Measurements from ENCODE around the gene SLC22A23.

The SLC22A23 gene

GRCh38 chr6:3283241-3283640 lies 173.6 kb downstream of the SLC22A23 start:
- no peak for DNase-seq (ENCODE audit: low spot score)

GRCh38 chr6:3282476-3283236 lies 174.2 kb downstream of the SLC22A23 start:
- DNase-seq (ENCODE audit: low spot score), result no peak

- DNase-seq (ENCODE audit: low spot score), result peak; percentile 88
These were observed 175.0 kb downstream of the SLC22A23 start for GRCh38 chr6:3281631-3282475.

- no peak for DNase-seq (ENCODE audit: low spot score)
These were observed 175.9 kb downstream of the SLC22A23 start for GRCh38 chr6:3280866-3281465.

- DNase-seq (ENCODE audit: low spot score), result no peak
These were observed 176.8 kb downstream of the SLC22A23 start for GRCh38 chr6:3280091-3280490.

- DNase-seq (ENCODE audit: low spot score), result no peak
These were observed 178.2 kb downstream of the SLC22A23 start for GRCh38 chr6:3278691-3279090.

- no peak for DNase-seq (ENCODE audit: low spot score)
These were observed 178.9 kb downstream of the SLC22A23 start for GRCh38 chr6:3277851-3278416.

- no peak for DNase-seq (ENCODE audit: low spot score)
These were observed 179.6 kb downstream of the SLC22A23 start for GRCh38 chr6:3277251-3277650.

- DNase-seq (ENCODE audit: low spot score), result no peak
These were observed 180.4 kb downstream of the SLC22A23 start for GRCh38 chr6:3276174-3277167.

- no peak for DNase-seq (ENCODE audit: low spot score)
These were observed 182.9 kb downstream of the SLC22A23 start for GRCh38 chr6:3273707-3274521.

- DNase-seq (ENCODE audit: low spot score), result no peak
These were observed 183.8 kb downstream of the SLC22A23 start for GRCh38 chr6:3272911-3273547.

- DNase-seq (ENCODE audit: low spot score), result no peak
These were observed 185.1 kb downstream of the SLC22A23 start for GRCh38 chr6:3271756-3272155.

GRCh38 chr6:3270258-3270657 lies 186.6 kb downstream of the SLC22A23 start:
- no peak for DNase-seq (ENCODE audit: low spot score)

GRCh38 chr6:3269281-3269975 lies 187.4 kb downstream of the SLC22A23 start:
- no peak for DNase-seq (ENCODE audit: low spot score)

GRCh38 chr6:3268680-3269079 lies 188.2 kb downstream of the SLC22A23 start:
- DNase-seq (ENCODE audit: low spot score), result no peak

- no peak for DNase-seq (ENCODE audit: low spot score)
These were observed 189.7 kb downstream of the SLC22A23 start for GRCh38 chr6:3267162-3267561.

- no peak for DNase-seq (ENCODE audit: low spot score)
These were observed 190.7 kb downstream of the SLC22A23 start for GRCh38 chr6:3266170-3266569.

GRCh38 chr6:3265671-3266070 lies 191.2 kb downstream of the SLC22A23 start:
- DNase-seq (ENCODE audit: low spot score), result no peak

GRCh38 chr6:3264356-3264755 lies 192.5 kb downstream of the SLC22A23 start:
- no peak for DNase-seq (ENCODE audit: low spot score)

Measured in GM03348 (cell line).